ENCODE data around the gene SORCS3. TPM values are rescaled to one million over a fixed set of nuclear protein-coding genes. Genes with fewer than 3 reads are reported as not detected.

Gene SORCS3
- total RNA-seq, 1 donor from 2014 or later, result not detected

DNA sequence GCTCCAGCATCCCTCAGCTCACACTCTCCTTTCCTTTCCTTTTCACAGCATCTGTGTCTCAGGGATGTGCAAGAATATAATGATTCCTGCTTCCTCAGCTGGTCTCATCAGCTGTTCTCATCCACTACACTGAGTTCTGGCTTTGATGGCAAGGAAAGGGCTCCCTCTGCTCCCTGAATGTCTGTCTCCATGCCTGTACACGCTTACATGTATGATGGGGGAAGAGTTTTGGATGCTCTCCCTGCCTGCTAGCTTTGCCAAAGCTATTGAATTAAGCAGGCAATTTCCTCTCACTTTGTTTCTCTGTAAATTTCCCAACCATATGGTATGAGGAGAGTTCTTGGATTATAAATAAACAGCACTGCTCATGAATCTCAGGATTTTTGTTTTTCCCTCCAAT, 254.5 kb downstream of the SORCS3 start:
- H3K36me3 Mint-ChIP-seq (ENCODE audit: low read depth), result no peaks in the 10 kb centered on the region
- no peak overlapping the region for H3K4me3 Mint-ChIP-seq (ENCODE audit: unreplicated experiment)
- H3K4me1 Mint-ChIP-seq (ENCODE audit: low read depth), result no peaks in the 10 kb centered on the region

DNA sequence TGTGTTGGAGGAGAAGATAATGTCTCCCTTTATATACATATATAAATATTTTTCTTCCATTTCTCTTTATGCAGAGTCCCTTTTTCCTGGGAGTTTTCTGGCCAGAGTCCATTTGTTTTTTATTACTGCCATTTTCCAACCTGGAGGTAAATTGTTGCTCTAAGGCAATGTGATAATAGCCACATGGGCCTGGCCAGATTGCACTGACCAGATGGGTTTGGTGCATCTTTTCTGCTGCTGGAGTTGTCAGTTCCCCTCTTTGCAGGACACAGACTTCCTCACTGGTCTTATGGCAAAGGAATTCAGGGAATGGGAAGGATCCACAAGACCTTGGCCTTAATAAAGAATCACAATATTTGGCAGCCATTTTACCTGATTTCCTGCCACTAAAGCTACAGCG, 254.9 kb downstream of the SORCS3 start:
- no peaks in the 10 kb centered on the region for H3K27me3 Mint-ChIP-seq (ENCODE audit: low read depth)
- no peak overlapping the region for H3K4me3 Mint-ChIP-seq (ENCODE audit: unreplicated experiment)
- DNase-seq (ENCODE audit: low spot score), result no peak
- H3K27ac Mint-ChIP-seq (ENCODE audit: unreplicated experiment), result no peak overlapping the region
- no peak for TF ChIP-seq CTCF (IDR thresholded peaks at IDR 0.05)
- H3K9me3 Mint-ChIP-seq (ENCODE audit: low read depth), result peaks cover 4% of the 10 kb centered on the region
- no peaks in the 10 kb centered on the region for H3K4me1 Mint-ChIP-seq (ENCODE audit: low read depth)
- H3K36me3 Mint-ChIP-seq (ENCODE audit: low read depth), result no peaks in the 10 kb centered on the region

More for the DNA sequence above, 254.5 kb downstream of the SORCS3 start:
- Mint-ChIP-seq H3K9me3 (ENCODE audit: low read depth) (peaks cover 9% of the 10 kb centered on the region), H3K27me3 (ENCODE audit: low read depth) (no peaks in the 10 kb centered on the region), H3K27ac (ENCODE audit: unreplicated experiment) (no peak overlapping the region)
- TF ChIP-seq CTCF (IDR thresholded peaks at IDR 0.05), result no peak
- no peak for DNase-seq (ENCODE audit: low spot score)

GRCh38 chr10:104897696-104898095, 256.6 kb downstream of the SORCS3 start:
- no peaks in the 10 kb centered on the region for H3K4me1 Mint-ChIP-seq (ENCODE audit: low read depth)

DNA sequence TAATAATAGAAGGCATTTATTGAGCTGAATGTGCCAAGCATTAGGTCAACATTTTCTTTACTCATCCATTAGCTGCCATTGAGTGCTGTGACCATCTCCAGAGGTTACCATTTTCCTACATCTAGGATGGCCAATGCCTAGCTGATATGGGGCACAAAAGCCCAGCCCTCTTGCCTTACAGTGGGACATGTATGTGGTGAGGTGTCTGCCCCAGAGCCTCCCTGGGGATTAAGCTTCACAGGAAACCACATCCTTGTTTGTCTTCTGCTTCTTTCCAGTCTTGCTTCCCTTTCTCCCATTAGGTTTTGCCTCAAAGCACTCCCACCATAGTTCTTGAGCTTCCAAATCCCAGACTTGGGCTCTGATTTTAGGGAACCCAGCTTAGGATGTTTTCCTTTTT, 258.7 kb downstream of the SORCS3 start:
- no peaks in the 10 kb centered on the region for H3K4me1 Mint-ChIP-seq (ENCODE audit: low read depth)

More at GRCh38 chr10:104897696-104898095, 256.6 kb downstream of the SORCS3 start:
- Mint-ChIP-seq H3K4me3 (ENCODE audit: unreplicated experiment) (no peak overlapping the region), H3K27me3 (ENCODE audit: low read depth) (no peaks in the 10 kb centered on the region), H3K9me3 (ENCODE audit: low read depth) (peaks cover 2% of the 10 kb centered on the region), H3K27ac (ENCODE audit: unreplicated experiment) (no peak overlapping the region), H3K36me3 (ENCODE audit: low read depth) (no peaks in the 10 kb centered on the region)
- no peak for TF ChIP-seq CTCF (IDR thresholded peaks at IDR 0.05)
- DNase-seq (ENCODE audit: low spot score), result no peak

DNA sequence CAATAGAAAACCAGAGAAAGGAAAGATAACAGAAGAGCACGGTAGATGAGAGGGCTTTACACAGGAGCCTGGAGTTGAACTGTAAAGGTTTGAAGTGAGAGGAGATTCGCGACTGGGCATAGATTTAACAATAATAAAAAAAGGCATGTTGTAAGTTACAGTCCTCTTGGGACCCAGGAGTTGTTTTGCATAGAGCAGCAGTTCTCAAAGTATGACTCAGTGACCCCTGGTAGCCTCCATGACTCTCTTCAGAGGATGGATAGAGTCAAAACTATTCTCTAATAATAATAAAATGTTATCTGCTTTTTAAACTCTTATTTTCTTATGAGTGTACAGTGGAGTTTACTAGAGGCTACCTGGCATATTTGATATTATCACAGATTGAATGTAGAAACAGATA, 262.3 kb downstream of the SORCS3 start:
- TF ChIP-seq CTCF (IDR thresholded peaks at IDR 0.05), result no peak
- H3K4me1 Mint-ChIP-seq (ENCODE audit: low read depth), result no peaks in the 10 kb centered on the region
- H3K4me3 Mint-ChIP-seq (ENCODE audit: unreplicated experiment), result no peak overlapping the region
- DNase-seq (ENCODE audit: low spot score), result no peak
- H3K9me3 Mint-ChIP-seq (ENCODE audit: low read depth), result no peaks in the 10 kb centered on the region
- no peaks in the 10 kb centered on the region for H3K36me3 Mint-ChIP-seq (ENCODE audit: low read depth)
- peaks cover 3% of the 10 kb centered on the region for H3K27me3 Mint-ChIP-seq (ENCODE audit: low read depth)
- H3K27ac Mint-ChIP-seq (ENCODE audit: unreplicated experiment), result no peak overlapping the region

More for the DNA sequence above, 258.7 kb downstream of the SORCS3 start:
- TF ChIP-seq CTCF (IDR thresholded peaks at IDR 0.05), result no peak
- no peak overlapping the region for H3K4me3 Mint-ChIP-seq (ENCODE audit: unreplicated experiment)
- H3K27me3 Mint-ChIP-seq (ENCODE audit: low read depth), result no peaks in the 10 kb centered on the region
- DNase-seq (ENCODE audit: low spot score), result no peak
- no peaks in the 10 kb centered on the region for H3K36me3 Mint-ChIP-seq (ENCODE audit: low read depth)
- H3K27ac Mint-ChIP-seq (ENCODE audit: unreplicated experiment), result no peak overlapping the region
- no peaks in the 10 kb centered on the region for H3K9me3 Mint-ChIP-seq (ENCODE audit: low read depth)
